ENCODE results near the gene SORCS2. TPM values are rescaled to one million over a fixed set of nuclear protein-coding genes. Genes with fewer than 3 reads are reported as not detected.

SORCS2 gene
- total and polyA plus RNA-seq, 2 of the 4 experiments (the other 2 are of a cell fraction): 0.36 to 0.62 TPM

DNA sequence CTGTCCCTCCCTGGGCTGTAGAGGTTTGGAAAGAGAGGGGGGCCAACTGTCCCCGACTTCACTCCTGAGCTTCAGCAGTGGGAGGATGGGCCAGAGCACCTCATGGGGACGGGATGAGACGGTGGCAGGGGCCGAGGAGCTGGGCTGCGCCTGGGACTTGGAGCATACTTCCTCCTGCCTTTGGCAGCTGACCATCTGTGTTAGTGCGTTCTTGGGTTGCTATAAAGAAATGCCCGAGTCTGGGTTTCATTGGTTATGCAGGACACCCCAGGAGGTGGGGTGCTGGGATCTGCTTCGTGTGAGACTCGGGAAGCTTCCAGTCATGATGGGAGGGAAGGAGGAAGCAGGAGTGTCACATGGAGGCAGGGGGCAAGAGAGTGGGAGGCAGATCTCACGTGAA is 235.0 kb downstream of the SORCS2 start:
- TF ChIP-seq CEBPB (IDR thresholded peaks at IDR 0.05; ENCODE audit: low read depth, low read length) (no peak), MAZ (IDR thresholded peaks at IDR 0.05; ENCODE audit: borderline replicate concordance, low read depth, low read length) (no peak), RFX5 (IDR thresholded peaks at IDR 0.05; ENCODE audit: low read depth, low read length) (no peak), NFE2L2 (IDR thresholded peaks at IDR 0.05; ENCODE audit: low read depth, low read length) (no peak), MAFK (IDR thresholded peaks at IDR 0.05; ENCODE audit: low read depth, low read length) (no peak), BHLHE40 (IDR thresholded peaks at IDR 0.05; ENCODE audit: low read depth, low read length) (no peak), CHD1 (IDR thresholded peaks at IDR 0.05; ENCODE audit: low read depth, low read length) (no peak)
- TF ChIP-seq, protein P1, sequence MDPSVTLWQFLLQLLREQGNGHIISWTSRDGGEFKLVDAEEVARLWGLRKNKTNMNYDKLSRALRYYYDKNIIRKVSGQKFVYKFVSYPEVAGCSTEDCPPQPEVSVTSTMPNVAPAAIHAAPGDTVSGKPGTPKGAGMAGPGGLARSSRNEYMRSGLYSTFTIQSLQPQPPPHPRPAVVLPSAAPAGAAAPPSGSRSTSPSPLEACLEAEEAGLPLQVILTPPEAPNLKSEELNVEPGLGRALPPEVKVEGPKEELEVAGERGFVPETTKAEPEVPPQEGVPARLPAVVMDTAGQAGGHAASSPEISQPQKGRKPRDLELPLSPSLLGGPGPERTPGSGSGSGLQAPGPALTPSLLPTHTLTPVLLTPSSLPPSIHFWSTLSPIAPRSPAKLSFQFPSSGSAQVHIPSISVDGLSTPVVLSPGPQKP (IDR thresholded peaks at IDR 0.05; ENCODE audit: borderline replicate concordance, low read depth, low read length): no peak
- peaks cover 19% of the 10 kb centered on the region; the same call in 1 of the 2 replicates for H3K27me3 ChIP-seq (ENCODE audit: control insufficient read depth, insufficient read depth, low read length)
- in situ Hi-C loops (cut with MboI; ENCODE audit: low sequenced_read_pairs): no loop called here
- H2AK9ac ChIP-seq (replicated peaks; ENCODE audit: low read depth, low read length, poor library complexity): no peak overlapping the region
- 26% methylated on average over 9 of the region's 10 CpGs; no CpG with 5 or more reads in 1 of the 2 experiments for WGBS, 2 experiments (ENCODE audit: extremely low coverage in 2 of 2, insufficient read length in 1 of 2)
- H3K79me1 ChIP-seq (ENCODE audit: low read depth in 1 of 2, low read length in 2 of 2): no peaks in the 10 kb centered on the region
- no peak overlapping the region for H3K23ac ChIP-seq (ENCODE audit: low read depth, low read length)
- H4K5ac ChIP-seq (ENCODE audit: low read depth, low read length): no peak overlapping the region
- H3K9me3 ChIP-seq (ENCODE audit: control insufficient read depth, insufficient read depth, low read length): no peaks in the 10 kb centered on the region
- no peak overlapping the region for H2BK15ac ChIP-seq (ENCODE audit: low read depth, low read length)
- H3K4me2 ChIP-seq (ENCODE audit: low read depth, low read length): no peak overlapping the region
- CTCF ChIA-PET: no interaction called here
- no peak overlapping the region for H2AK5ac ChIP-seq (ENCODE audit: low read depth, low read length)
- H4K8ac ChIP-seq (ENCODE audit: low read depth in 2 of 2, low read length in 2 of 2): no peak overlapping the region
- H2BK20ac ChIP-seq (ENCODE audit: low read depth, low read length): no peak overlapping the region
- POLR2A ChIA-PET (ENCODE audit: unreplicated experiment): no interaction called here
- H3K4me3 ChIP-seq (ENCODE audit: insufficient read depth, low read depth, low read length): no peak overlapping the region
- no peak overlapping the region for H3K18ac ChIP-seq (ENCODE audit: low read depth, low read length)
- H3K14ac ChIP-seq (replicated peaks; ENCODE audit: low read depth, low read length): no peak overlapping the region
- H4K91ac ChIP-seq (ENCODE audit: insufficient read depth, low read depth, low read length): no peak overlapping the region
- H3K56ac ChIP-seq (ENCODE audit: extremely low read depth, insufficient read depth, low read length): no peak overlapping the region
- intact Hi-C loops (cut with micrococcal nuclease): no loop called here
- no peak overlapping the region for H3K9ac ChIP-seq (ENCODE audit: low read depth, low read length)
- no peak overlapping the region for H3K4ac ChIP-seq (ENCODE audit: low read depth, low read length)
- no peak overlapping the region for H2BK5ac ChIP-seq (ENCODE audit: low read depth, low read length, poor library complexity, severe bottlenecking)
- ATAC-seq (ENCODE audit: low read depth): no peak
- no peak overlapping the region for H3K27ac ChIP-seq (ENCODE audit: insufficient read depth, low read length)
- no peaks in the 10 kb centered on the region for H3K4me1 ChIP-seq (ENCODE audit: control insufficient read depth, insufficient read depth, low read length)
- DNase-seq: no peak
- dilution Hi-C loops (cut with HindIII; ENCODE audit: low sequenced_read_pairs, unreplicated experiment): no loop called here
- H2BK120ac ChIP-seq (ENCODE audit: low read depth, low read length): no peak overlapping the region
- H2AFZ ChIP-seq (replicated peaks; ENCODE audit: low read length, poor library complexity): no peak overlapping the region
- no TSS peak for BruUV-seq (replicated peaks)
- H3K9me1 ChIP-seq (ENCODE audit: insufficient read depth, low read length): no peaks in the 10 kb centered on the region
- H4K20me1 ChIP-seq (ENCODE audit: insufficient read depth, low read length): no peaks in the 10 kb centered on the region
- no peaks in the 10 kb centered on the region for H3K36me3 ChIP-seq (ENCODE audit: control insufficient read depth, insufficient read depth, low read length)
